Measurements from ENCODE around the gene RYR3. TPM values are rescaled to one million over a fixed set of nuclear protein-coding genes. Genes with fewer than 3 reads are reported as not detected.

The RYR3 gene
- total RNA-seq, 1 experiment from 2014 or later, result 0.69 TPM

DNA sequence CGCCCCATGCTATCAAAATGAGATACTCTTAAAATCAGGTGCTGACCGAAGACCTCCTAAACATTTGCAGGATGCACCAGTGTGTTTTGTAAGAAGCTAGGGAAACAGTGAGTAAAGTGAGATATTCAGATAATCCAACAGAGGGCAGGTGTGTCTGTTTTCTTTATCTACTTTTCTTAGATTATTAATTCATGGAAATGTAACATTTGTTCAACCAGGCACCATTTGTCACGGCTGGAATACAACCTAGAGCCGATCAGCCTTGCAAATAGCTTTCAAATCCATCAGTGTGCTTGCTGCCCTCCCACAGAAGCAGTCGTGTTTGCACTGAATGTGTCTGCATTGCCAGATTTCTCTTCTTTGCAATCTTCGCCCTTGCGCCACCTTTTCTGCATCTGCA is 455.6 kb downstream of the RYR3 start:
- DNase-seq, result no peak
- H3K27me3 ChIP-seq (ENCODE audit: control insufficient read depth, insufficient read depth, low read length), result no peaks in the 10 kb centered on the region
- H3K36me3 ChIP-seq (replicated peaks; ENCODE audit: control insufficient read depth, insufficient read depth, low read length), result no peaks in the 10 kb centered on the region
- H3K4me3 ChIP-seq (ENCODE audit: insufficient read depth, low read depth, low read length), result no peak overlapping the region

GRCh38 chr15:33768670-33769190 is 458.0 kb downstream of the RYR3 start:
- no peaks in the 10 kb centered on the region for H3K36me3 ChIP-seq (replicated peaks; ENCODE audit: control insufficient read depth, insufficient read depth, low read length)
- H3K27me3 ChIP-seq (ENCODE audit: control insufficient read depth, insufficient read depth, low read length), result no peaks in the 10 kb centered on the region
- no peak overlapping the region for H3K4me3 ChIP-seq (ENCODE audit: insufficient read depth, low read depth, low read length)
- no peak for DNase-seq

GRCh38 chr15:33773969-33774368 is 463.2 kb downstream of the RYR3 start:
- no peaks in the 10 kb centered on the region for H3K36me3 ChIP-seq (replicated peaks; ENCODE audit: control insufficient read depth, insufficient read depth, low read length)
- H3K4me3 ChIP-seq (ENCODE audit: insufficient read depth, low read depth, low read length), result no peak overlapping the region
- DNase-seq, result no peak
- H3K27me3 ChIP-seq (ENCODE audit: control insufficient read depth, insufficient read depth, low read length), result no peaks in the 10 kb centered on the region

- no peak for DNase-seq
- Histone ChIP-seq H3K4me3 (ENCODE audit: insufficient read depth, low read depth, low read length) (no peak overlapping the region), H3K27me3 (ENCODE audit: control insufficient read depth, insufficient read depth, low read length) (no peaks in the 10 kb centered on the region)
Observed at GRCh38 chr15:33778852-33779251, 468.1 kb downstream of the RYR3 start.

GRCh38 chr15:33780011-33780768 is 469.4 kb downstream of the RYR3 start:
- Histone ChIP-seq H3K4me3 (ENCODE audit: insufficient read depth, low read depth, low read length) (no peak overlapping the region), H3K36me3 (replicated peaks; ENCODE audit: control insufficient read depth, insufficient read depth, low read length) (no peaks in the 10 kb centered on the region), H3K27me3 (ENCODE audit: control insufficient read depth, insufficient read depth, low read length) (no peaks in the 10 kb centered on the region)
- no peak for DNase-seq

More at GRCh38 chr15:33778852-33779251, 468.1 kb downstream of the RYR3 start:
- no peaks in the 10 kb centered on the region for H3K36me3 ChIP-seq (replicated peaks; ENCODE audit: control insufficient read depth, insufficient read depth, low read length)

- H3K27me3 ChIP-seq (ENCODE audit: control insufficient read depth, insufficient read depth, low read length), result no peaks in the 10 kb centered on the region
- H3K4me3 ChIP-seq (ENCODE audit: insufficient read depth, low read depth, low read length), result no peak overlapping the region
- DNase-seq, result peak; percentile 9
- no peaks in the 10 kb centered on the region for H3K36me3 ChIP-seq (replicated peaks; ENCODE audit: control insufficient read depth, insufficient read depth, low read length)
Observed at GRCh38 chr15:33782966-33783365, 472.2 kb downstream of the RYR3 start.

DNA sequence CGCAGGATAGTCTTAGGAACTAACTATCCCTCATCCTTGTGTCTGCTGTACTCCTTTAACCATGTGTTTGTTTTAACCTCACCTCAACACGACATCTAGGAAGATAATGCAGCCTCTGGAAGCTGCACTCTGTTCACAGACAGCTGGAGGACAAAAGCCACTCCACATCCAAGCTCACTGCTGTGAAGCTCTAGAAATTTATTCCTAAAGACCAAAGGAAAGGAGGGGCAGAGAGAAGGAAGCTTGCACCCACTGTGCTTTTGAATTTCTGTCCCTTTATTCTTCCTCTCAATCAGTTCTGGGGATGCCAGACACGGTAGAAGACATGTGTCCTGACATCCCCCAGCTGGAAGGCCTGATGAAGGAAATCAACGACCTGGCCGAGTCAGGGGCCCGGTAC is 474.6 kb downstream of the RYR3 start:
- no peak for DNase-seq
- Histone ChIP-seq H3K27me3 (ENCODE audit: control insufficient read depth, insufficient read depth, low read length) (no peaks in the 10 kb centered on the region), H3K4me3 (ENCODE audit: insufficient read depth, low read depth, low read length) (no peak overlapping the region), H3K36me3 (replicated peaks; ENCODE audit: control insufficient read depth, insufficient read depth, low read length) (no peaks in the 10 kb centered on the region)

- DNase-seq, result no peak
- Histone ChIP-seq H3K27me3 (ENCODE audit: control insufficient read depth, insufficient read depth, low read length) (no peaks in the 10 kb centered on the region), H3K36me3 (replicated peaks; ENCODE audit: control insufficient read depth, insufficient read depth, low read length) (no peaks in the 10 kb centered on the region)
Observed at GRCh38 chr15:33788906-33789540, 478.3 kb downstream of the RYR3 start.

DNA sequence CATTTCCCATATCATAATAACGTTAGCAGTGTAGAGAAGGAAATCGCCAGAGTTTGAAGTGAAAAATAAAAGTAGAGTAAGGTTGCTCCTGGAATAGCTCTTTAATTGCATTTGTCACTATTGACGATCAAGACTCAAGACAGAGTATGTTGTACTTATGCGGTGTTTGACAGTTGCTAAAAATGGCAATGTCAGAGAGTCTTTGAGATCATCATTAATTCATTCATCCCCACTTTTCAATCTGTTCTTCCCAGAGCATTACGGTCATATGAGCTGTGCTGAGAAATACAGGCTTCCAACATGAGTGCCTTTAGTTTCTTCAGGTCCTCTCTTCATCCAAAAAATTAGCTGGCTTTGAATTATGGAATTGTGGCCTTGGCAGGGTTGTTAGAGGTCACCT is 483.7 kb downstream of the RYR3 start:
- Histone ChIP-seq H3K27me3 (ENCODE audit: control insufficient read depth, insufficient read depth, low read length) (no peaks in the 10 kb centered on the region), H3K4me3 (ENCODE audit: insufficient read depth, low read depth, low read length) (no peak overlapping the region), H3K36me3 (replicated peaks; ENCODE audit: control insufficient read depth, insufficient read depth, low read length) (no peaks in the 10 kb centered on the region)
- DNase-seq, result no peak

More at GRCh38 chr15:33788906-33789540, 478.3 kb downstream of the RYR3 start:
- H3K4me3 ChIP-seq (ENCODE audit: insufficient read depth, low read depth, low read length), result no peak overlapping the region

- DNase-seq, result no peak
- no peak overlapping the region for H3K4me3 ChIP-seq (ENCODE audit: insufficient read depth, low read depth, low read length)
- H3K36me3 ChIP-seq (replicated peaks; ENCODE audit: control insufficient read depth, insufficient read depth, low read length), result no peaks in the 10 kb centered on the region
- no peaks in the 10 kb centered on the region for H3K27me3 ChIP-seq (ENCODE audit: control insufficient read depth, insufficient read depth, low read length)
Observed at GRCh38 chr15:33795070-33795469, 484.3 kb downstream of the RYR3 start.

DNA sequence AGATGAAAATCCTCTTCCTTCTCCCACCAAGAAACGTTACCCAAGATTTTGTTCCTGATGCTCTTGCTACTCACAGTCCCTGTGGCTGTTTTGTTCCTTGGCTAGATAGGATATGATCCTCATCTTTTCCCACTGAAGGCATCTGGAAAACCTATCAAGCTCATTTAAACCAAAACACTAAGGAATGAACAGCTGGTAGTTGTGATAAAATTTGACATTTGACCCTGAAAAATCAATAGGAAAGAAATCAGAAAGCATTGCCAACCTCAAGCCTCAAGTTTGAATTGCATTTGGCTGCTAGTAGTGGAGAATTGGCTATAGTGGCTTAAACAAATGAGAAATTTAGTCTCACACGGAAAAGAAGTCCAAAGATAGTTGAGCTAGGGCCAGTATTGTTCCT is 486.9 kb downstream of the RYR3 start:
- H3K4me3 ChIP-seq (ENCODE audit: insufficient read depth, low read depth, low read length), result no peak overlapping the region
- no peaks in the 10 kb centered on the region for H3K36me3 ChIP-seq (replicated peaks; ENCODE audit: control insufficient read depth, insufficient read depth, low read length)
- no peaks in the 10 kb centered on the region for H3K27me3 ChIP-seq (ENCODE audit: control insufficient read depth, insufficient read depth, low read length)
- no peak for DNase-seq

DNA sequence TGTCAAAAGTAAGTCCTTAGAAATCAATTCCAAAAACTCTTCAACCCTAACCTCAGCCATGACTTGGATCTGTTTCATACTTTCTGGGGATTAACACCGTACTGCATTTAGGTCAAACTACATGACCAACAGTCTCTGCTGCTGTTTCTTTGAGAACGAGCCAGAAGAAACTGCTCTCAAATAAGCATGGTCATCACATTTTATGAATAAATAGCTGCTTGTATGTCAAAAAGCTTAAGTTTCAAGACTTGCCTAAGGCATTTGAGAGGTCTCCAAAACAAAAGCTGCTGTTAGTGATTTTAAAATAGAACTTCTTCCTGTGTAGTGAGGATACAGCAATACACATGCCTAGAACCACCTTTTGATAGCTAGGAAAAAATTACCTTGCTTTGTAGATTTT is 491.2 kb downstream of the RYR3 start:
- Histone ChIP-seq H3K4me3 (ENCODE audit: insufficient read depth, low read depth, low read length) (no peak overlapping the region), H3K36me3 (replicated peaks; ENCODE audit: control insufficient read depth, insufficient read depth, low read length) (no peaks in the 10 kb centered on the region), H3K27me3 (ENCODE audit: control insufficient read depth, insufficient read depth, low read length) (no peaks in the 10 kb centered on the region)
- no peak for DNase-seq

DNA sequence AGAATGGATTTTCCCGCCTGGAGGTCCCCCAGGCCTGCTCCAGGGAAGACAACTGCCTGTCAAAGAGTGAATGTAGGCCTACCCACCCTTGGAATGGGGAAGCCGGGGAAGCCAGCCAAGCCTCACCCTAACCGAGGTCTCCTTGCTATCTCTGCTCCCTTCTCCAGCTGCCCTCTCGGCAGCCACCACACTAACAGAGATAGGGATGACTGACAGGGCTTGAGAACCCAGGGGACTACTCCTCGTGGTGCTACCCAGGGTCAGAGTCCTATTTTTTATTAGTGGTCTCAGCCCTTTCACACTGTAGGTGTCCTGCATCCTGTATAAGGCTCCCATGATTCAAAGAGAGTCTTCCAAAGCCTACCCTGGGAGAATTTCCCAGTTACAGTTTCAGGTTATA is 496.9 kb downstream of the RYR3 start:
- H3K36me3 ChIP-seq (replicated peaks; ENCODE audit: control insufficient read depth, insufficient read depth, low read length), result no peaks in the 10 kb centered on the region
- no peaks in the 10 kb centered on the region for H3K27me3 ChIP-seq (ENCODE audit: control insufficient read depth, insufficient read depth, low read length)
- no peak for DNase-seq
- no peak overlapping the region for H3K4me3 ChIP-seq (ENCODE audit: insufficient read depth, low read depth, low read length)

DNA sequence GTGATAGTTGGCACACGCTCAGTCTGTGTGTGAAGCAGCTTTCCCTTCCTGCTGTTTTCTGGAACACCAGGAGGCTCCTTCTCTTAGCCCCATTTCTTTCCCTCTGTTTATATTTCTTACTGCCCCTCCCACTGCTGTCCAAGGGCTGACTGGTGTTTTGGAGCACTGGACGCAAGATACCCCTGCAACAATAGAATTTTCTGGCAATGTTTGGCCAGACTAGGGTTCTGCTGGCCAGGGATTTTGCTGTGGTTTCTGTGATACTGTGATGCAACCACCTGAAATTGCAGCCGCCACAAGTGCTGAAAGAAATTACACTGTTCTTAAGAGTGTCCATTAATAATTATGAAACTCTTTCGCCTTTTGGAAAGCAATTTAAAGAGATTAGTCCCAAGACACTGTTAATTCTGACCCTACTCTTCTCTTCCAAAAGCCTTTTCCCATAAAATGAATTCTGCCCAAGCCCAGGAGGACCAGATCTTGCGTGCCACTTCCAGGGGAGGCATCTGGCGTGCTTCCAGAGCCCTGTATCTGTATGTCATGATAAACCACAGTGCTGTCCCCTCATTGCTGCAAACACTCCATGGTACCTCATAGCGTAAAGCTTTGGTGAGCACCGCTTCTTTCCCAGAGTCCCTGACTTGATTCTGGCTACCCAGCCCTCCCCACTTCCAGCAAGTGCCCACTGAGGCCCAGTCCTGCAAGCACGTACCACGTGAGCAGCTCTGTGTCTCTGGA is 498.1 kb downstream of the RYR3 start:
- Histone ChIP-seq H3K27me3 (ENCODE audit: control insufficient read depth, insufficient read depth, low read length) (no peaks in the 10 kb centered on the region), H3K36me3 (replicated peaks; ENCODE audit: control insufficient read depth, insufficient read depth, low read length) (no peaks in the 10 kb centered on the region)
- no peak for DNase-seq

More for the DNA sequence above, 498.1 kb downstream of the RYR3 start:
- no peak overlapping the region for H3K4me3 ChIP-seq (ENCODE audit: insufficient read depth, low read depth, low read length)

Measured in H7 (cell line).